Measurements from ENCODE around the gene PCDH10. TPM values are rescaled to one million over a fixed set of nuclear protein-coding genes. Genes with fewer than 3 reads are reported as not detected.

PCDH10 gene
- total and polyA plus RNA-seq, 2 of the 8 experiments (the other 6 are each of a cell fraction or from before 2014, with no cell fraction given) = 2.2 to 10.0 TPM

DNA sequence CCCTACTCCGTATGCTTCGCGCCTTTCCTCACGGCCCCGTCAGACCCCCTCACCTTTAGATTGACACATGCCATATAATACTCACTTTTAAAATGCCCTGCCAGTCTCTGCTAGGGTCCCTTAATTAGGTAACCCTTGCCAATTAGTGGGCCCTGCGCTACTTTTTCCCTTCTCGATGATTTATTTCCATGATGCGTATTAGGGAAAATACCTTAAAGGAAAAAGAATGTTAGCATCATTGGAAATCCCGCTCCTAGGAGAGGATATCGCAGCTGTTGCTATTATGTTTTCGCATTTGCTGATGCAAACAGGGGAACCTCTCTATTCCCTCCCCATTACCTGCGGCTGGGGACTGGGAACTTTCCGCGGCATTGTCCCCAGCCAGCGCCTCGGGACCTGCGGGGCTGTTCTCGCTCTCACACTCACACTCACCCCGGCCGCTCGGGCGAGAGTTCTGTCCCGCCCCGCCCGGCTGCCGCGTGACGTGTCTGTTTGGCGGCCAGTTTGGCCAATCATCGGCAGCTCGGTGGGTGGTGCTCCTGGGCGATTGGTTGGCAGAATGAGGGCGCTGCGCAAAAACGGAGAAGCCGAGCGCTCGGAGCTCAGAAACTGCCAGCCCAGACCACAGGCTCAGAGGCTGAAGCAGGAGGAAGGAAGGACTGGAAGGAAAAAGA lies at the start of gene PCDH10 (continued):
- no peak for TF ChIP-seq CBX8 (IDR thresholded peaks at IDR 0.05; ENCODE audit: borderline replicate concordance, low read depth, low read length)
- TF ChIP-seq ATF2 (IDR thresholded peaks at IDR 0.05; ENCODE audit: low read length) = no peak
- TF ChIP-seq EGR1 (IDR thresholded peaks at IDR 0.05; ENCODE audit: borderline replicate concordance, low read depth, low read length) = 0 out of 2 replicates have a peak, but pooled peaks have one; percentile 7
- TF ChIP-seq, protein P1, sequence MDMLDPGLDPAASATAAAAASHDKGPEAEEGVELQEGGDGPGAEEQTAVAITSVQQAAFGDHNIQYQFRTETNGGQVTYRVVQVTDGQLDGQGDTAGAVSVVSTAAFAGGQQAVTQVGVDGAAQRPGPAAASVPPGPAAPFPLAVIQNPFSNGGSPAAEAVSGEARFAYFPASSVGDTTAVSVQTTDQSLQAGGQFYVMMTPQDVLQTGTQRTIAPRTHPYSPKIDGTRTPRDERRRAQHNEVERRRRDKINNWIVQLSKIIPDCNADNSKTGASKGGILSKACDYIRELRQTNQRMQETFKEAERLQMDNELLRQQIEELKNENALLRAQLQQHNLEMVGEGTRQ (IDR thresholded peaks at IDR 0.05; ENCODE audit: low read length) = no peak
- no peak for TF ChIP-seq CHD7 (IDR thresholded peaks at IDR 0.05; ENCODE audit: insufficient replicate concordance, low read length)
- TF ChIP-seq E2F6 (IDR thresholded peaks at IDR 0.05) = peak; percentile 53

Measured in H1 (cell line).